Hematopoietic multipotent progenitor cell treated with erythropoietin and hydrocortisone succinate and interleukin-3 and kit ligand, for 6 days (in vitro differentiated cells): ENCODE data around the gene HOXA7.

Source experiments
- DNase-seq: peaks from one replicate; pipeline ENCODE4 v3.0.0-alpha.2; 2015

HOXA7 gene

DNA sequence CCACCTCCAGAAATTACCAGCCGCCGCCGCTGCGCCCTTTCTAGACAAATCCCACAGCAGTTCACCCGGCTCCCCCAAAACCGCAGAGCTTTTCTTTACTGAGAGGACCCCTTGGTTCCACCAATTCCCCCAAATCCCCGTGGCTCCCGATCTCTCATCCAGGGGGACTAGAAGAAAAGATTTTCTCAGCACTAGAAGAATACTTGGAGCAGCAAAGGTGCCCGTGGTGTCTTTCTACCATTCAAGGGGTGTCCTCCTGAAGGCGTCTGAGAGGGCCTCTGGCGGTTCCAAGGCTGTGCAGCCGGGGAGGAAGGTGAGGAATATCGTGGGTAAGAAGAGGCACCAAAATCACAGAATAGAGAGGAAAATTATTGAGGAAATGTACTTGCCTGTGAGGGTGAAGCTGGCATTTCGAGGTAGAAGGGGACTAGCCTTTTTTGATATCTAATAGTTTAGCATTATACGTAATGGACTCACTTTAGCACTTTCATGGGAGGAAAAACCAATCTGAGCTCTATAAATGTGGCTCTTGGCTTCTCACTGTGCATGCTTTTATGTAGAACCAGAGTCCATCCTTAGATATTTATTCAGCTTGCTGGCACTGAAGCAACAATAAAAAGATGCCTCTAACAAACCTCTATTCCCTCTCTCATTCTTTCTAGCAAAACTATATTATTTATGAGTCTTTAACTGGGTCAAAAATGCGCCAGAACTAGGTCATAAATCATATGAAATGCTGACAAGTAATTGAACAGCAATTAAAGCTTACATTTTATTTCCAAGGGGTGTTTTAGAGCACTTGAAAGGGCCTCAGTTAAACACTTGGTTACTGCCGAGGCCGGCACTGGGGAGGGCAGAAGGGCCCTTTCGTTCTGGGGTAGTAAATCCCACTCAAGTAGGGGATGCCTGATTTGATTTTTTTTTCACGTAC is 40.2 kb downstream of the HOXA7 start:
- no peak for DNase-seq

DNA sequence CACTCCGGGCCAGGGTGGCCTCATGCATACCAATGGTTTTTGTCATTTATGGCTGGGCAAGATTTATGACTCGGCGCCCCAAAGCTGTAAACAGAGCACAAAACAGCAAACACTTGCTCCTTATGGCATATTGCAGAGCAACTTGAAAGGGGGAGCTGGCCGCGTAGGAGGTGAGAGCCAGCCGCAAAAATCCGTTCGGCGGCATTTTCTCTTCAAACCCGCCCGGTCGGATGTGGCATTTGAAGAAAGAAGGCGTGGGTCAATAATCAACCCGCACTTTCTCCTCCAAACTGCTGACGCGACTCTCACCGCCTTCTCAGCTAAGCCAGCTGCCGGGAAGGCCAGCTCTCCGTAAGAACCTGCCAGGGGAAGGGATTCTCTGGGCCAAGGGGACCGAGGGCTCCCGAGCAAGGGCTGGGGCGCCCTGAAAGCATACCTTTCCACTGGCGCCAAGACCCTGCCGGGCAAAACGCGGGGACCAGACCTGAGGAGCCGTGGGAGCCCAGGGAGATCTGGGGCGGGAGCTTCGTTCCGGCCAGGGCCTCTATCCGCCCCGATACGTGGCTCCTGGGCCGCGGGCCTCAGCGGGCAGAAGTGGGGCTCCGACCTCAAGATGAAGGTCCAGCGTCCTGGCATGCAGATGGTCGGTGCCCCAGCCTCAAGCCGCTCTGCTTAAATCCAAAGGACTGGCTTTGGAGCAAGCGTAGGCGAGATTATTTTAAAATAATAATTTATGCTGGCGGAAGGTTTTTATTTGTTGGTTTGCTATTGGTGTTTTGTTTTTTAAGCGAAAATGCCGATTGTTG is 41.1 kb downstream of the HOXA7 start:
- DNase-seq, result no peak

DNA sequence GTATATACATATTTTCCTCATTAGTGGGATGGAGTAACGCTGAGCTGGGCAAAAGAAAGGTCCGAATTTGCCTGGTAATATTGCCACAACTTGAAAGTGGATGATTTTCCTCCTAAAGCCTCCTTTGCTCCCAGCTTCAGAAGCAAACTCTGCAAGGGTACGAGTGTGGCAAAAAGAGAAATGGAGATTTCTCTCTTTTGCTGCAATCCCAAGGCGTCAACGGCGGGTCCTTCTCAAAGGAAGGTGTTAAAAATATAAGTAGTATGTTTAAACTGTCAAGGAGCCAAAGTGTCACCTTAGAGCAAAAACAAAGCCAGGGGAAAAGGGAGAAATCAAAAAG is 41.6 kb downstream of the HOXA7 start:
- DNase-seq, result no peak

DNA sequence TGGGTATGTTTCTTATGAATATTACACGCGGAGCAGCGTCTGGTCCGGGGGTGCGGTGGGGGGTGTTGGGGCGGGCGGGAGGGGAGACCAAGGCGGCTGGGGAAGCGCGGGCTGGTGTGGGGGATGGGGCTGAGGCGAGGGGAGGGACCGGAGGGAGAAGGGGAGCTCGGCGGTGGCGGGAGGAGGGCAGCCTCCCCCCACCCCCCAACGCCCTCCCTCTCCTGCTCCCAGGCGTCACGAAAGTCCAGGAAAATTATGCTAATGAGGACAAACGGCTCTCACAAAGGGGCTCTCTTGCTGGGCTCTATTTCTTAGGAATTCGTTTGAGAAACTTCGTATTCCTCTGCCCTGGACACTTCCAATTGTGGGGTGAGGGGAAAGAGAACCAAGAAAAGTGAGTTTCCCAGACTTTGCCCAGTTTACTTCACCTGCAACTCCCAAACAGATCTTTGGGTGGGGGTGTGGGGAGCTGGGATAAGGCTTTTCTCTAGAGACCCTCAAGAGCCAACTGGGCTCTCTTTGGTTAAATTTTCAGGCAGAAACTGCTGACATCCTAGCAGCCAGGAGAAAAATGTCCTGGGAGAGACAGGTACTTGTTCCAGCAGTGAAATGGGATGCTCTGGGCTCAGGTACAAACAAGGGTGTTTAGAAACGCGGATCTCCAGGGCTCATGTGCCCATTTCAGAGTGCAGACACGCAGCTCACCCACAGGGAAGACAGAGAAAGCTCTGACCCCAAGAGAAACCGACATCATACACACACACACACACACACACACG is 42.3 kb downstream of the HOXA7 start:
- no peak for DNase-seq

DNA sequence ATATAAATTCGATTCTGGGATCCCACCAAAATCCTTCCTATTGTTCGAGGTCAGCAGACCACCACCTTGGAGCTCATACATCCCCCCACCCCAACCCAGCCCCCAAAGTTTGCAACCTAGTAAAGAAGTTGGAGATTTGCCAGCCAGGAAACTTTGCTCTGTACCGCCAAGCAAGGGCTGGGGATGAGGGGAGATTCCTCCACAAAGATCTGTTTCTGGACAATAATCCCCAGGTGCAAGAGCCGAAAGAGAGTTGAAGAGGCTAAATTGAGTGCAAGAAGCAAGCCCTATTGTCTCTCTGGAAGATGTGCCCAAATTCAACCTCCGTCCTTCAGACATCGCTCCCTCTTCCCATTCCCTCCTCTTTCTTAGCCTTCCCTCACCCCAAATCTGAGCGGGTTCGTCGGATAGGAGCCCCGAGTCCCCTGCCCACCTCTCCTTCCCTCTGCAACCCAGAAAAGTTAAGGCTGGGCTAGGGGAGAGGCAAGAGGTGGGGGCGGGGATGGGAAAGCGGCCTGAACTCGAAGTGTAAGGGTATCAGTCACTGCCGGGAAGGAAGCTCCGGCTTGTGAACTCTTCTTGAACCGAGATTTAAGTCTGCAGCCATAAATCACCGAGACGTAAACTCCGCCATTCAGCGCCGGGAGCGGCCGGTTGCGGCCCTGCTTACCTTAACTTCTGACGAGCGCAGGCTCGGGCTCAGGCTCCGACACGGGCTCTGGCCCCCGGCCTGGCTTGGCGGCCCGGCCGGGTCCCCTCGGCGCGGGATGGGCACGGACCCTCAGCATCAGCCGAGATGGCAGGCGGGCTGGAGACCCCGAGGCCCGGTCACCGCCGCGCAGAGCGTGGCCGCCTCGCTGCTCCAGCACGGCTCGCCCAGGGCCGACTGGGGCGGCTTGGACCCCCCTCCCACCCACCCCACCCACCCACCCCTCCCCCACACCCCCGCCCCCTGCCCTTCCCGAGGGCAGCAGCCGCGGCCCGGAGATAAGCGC is 43.2 kb downstream of the HOXA7 start:
- DNase-seq, result no peak

DNA sequence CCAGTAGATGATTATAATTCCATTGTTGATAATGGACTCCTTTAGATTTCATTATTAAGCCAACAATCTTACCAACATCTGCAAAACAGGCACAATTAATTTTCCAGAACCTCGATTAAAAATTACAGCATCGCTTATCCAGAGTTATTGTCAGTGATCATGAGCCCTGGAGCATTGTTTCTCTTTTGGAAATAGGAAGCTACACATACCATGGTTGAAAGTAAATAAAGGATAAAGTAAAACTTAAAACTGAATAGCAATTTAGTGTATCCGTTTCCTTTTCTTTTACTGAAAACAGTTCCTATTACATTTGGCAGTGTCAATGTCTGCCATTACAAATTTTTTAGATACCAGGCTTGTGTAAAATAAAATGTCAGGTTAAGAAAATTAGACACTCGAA is 44.1 kb downstream of the HOXA7 start:
- DNase-seq, result no peak

DNA sequence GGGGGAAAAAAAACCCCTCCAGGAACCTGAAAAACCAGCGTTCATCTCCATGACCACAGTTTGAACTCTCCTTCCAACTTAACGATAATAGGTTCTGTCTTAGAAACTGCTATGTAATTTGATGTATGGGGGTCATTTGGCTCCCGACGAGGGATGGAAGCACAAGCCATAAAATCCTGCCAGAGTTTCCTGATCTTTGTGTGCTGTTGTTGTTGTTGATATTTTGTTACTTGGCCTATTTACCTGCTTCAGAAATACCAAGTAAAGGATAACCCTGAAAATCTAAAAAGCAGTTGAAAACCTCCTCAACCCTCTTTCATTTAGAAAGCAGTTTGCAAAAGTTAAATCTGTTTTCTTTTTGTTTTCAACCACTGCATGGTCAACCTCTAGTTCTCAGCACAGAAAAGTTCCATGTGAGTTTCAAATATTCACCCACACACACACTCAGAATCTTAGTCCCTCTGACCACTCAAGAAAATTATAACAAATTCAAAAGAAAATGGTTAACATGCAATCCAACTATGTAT is 44.7 kb downstream of the HOXA7 start:
- no peak for DNase-seq

DNA sequence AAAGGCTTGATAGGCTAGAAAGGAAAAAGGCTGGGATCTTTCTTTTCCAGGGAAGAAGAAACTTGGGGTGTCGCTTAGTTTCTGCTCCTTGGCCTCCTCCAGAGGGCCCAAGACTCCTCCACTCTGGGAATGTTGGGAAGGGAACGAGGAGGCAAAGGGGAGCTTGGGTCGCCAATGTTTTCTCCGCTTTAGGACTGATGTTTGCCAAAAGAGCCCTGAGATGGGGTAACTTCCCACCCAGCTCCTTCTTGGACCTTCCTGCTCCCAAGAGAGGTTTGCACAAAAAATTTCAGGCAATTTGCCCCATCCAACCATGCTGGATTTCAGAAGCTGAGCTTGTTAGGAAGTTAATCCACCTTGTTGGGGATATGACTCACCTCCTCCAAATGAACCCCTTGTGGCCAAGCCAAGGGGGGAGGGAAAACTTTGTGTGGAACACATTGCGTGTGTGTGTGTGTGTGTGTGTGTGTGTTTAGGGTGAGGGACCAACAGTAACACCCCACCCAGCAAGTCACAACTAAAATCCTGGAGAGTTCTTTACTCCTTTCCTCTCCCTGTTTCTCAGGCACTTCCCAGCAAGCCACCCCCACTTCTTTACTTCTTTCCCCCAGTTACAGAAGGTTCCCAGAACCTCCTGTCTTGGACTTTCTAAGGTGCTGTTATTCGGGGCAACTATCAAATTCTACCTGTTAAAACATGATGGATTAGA is 45.3 kb downstream of the HOXA7 start:
- no peak for DNase-seq

DNA sequence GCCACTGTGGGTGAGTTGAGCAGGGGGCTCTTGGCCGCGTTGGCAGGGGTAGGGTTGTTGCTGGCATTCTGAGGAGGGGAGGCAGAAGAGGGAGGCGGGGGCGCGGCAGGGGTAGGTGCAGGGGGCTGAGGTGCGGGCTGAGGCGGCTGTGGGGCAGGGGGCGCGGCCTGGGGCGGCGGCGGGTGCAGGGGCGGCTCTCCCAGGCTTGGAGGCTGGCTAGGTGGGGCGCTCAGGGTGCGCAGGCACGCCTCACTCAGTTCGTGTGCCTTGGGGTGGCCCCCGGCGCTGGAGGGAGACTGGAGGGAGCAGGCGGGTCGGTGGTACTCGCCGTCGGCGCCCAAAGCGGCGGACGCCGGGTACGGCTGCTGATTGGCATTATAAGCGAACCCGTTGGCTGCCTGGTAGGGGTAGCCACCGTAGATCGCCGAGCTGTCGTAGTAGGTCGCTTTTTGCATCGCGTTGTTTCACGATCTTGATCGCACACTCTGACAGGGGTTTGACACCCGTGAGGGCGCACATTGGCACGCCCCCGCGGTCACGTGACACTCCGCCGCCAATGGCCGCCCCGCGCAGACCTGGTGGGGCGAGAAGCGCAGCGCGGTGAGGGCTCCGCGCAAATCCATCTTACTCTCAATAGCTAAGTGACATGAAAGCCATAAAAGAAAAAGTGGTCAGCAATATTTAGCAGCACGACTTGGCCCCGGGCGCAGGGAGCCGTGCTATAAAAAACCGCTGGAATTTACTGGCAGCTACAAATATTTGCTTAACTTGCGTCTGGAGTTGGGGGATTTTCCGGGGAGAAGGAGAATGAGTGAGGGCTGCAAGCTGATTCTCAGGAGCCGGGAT is 46.1 kb downstream of the HOXA7 start:
- DNase-seq, result no peak

DNA sequence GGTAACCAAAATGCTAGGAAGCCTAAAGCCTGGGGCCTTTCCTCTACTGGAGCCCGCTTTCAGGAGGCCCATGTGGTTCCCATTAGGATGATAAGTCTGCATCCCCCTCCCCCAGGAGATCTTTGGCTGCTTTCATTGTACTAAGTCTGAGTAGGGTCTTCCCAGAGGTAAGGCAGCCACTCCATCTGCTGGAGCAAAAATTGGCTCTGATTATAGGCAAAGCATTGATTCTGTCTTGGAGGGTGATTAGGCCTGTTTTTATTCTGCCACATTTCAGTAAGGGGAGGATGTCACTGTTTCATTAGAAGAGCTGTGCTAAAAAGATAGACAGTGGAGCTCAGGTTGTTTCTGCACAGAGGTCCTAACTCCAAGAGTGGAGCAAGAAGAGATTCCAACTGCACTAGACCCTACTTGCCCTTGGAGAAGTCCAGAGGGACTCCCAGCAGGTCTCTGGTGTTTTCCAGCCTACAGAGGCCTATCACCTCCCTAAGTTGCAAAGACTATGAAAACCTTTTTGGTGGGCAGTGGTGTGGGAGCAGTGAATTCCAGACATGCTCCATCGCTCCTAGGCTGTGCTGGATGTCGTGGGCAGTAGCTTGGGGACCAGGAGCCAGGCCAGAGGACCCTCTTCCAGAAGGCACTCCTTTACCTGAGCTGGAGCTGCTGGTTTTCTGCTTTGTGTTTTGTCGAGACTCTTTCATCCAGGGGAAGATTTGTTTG is 46.8 kb downstream of the HOXA7 start:
- no peak for DNase-seq

DNA sequence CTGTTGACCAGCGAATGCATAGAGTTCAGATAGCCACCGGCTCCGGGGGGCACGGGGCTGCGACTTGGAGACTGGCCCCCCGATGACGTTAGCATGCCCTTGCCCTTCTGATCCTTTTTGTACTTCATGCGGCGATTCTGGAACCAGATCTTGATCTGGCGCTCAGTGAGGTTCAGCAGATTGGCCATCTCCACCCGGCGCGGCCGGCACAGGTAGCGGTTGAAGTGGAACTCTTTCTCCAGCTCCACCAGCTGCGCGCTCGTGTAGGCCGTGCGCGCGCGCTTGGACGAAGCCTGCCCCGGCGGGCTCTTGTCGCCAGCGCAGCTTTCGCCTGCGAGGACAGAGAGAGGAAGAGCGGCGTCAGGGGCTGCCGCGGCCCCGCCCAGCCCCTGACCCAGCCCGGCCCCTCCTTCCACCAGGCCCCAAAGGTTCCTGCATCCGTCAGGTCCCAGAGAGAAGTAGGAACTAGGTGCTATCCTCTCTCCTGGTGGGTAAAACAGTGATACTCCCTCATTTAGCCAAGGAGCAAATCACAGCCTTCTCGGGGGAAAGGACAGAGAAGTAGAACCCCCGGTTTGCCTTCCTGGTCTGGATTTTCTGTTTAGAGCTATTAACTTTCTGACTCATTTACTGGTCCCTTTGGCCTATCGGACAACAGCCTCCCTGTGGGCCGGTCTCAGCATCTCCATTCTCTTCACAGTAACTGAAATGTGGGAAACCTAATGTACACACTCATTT is 47.9 kb downstream of the HOXA7 start:
- DNase-seq, result no peak

DNA sequence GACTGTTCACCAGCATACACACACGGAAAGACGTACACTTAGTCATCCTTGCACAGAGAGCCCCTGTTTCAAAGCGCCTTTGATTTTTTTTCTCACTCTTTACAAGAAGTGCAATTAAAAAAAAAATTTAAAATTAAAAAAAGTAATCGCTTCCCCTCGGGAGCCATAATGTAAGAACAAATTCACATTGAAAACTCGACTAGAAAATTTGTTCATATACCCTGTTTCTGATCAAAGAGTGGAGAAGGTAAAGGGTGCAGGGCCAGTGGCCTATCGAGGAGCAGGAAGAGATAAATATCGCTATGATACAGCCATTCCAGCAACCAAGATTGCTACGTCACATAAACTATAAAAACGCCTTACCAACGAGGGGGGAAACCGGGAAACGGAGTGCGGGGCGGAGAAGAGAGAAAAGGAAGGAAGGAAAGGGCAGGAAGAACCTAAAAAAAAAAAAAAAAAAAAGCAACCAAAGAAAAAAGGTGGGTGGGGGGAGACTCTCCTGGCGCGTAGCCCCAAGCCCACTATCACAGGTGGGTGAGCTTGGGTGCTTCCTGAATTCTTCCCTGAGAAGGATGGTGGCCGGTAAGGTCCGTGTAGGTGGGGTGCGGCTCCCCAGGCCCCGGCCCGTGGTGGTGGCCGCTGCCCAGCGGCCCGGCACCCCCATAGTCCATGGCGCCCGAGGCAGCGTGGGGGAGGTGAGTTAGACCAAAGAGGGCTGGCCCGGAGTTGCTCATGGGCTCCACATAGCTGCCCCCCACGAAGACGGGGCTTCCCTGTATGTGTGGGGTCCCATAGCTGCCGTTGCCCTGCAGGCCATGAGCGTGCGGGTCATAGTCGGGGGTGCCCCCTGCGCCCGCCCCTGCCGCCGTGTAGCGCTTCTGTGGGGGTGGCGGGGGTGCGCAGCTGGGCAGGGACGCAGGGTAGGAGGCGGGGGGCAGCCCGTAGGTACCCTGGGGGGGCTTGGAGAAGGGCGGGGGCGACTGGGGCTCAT is 48.8 kb downstream of the HOXA7 start:
- no peak for DNase-seq

DNA sequence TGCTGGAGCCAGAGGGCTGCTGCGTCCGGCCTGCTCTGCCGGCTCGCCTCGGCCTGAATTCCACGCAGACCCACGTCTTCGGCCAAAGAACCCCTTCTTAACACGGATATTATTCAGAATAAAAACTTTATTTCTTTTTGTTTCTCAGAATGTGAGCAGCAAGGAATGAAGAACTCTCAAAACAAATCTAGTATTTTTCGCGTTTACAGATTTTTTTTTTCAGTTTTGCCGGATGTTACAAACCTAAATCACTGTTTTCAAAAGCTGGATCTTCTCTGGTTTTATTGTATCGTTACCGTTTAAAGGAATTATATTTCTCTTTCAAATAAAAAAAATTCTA is 49.6 kb downstream of the HOXA7 start:
- no peak for DNase-seq

DNA sequence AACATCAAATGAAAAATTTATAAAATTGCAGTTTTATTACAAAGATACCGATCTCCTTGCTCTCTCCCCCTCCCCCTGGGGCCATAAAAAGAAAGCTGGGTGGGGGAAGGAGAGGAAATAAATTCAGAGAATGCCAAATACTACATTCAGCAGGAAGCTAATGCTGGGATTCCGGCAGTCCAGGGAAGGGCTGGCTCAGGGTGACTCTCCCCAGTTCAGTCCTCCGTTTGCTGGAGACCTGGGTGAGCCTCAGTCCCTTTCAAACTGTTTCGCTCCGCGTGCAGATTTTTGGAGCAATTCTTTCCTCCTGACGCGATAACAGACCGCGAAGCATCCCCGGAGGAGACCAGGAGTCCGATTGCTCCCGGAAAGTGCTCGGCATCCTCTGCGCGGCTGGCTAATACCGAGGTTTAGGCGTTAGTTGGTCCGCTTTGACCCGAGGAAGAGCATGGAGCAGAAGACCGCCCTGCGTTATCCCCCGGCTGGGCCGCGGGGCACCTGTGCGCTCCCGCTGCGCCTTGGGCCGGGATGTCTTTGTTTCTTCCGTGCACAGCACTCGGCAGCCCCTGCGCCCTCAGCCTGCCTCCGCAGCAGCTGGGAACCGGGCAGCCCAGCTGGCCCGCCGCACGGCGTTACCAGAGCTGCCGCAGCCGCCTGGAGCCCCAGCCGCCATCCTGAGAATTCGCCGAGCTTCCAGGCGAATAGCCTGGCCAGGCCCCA is 50.1 kb downstream of the HOXA7 start:
- DNase-seq, result no peak

DNA sequence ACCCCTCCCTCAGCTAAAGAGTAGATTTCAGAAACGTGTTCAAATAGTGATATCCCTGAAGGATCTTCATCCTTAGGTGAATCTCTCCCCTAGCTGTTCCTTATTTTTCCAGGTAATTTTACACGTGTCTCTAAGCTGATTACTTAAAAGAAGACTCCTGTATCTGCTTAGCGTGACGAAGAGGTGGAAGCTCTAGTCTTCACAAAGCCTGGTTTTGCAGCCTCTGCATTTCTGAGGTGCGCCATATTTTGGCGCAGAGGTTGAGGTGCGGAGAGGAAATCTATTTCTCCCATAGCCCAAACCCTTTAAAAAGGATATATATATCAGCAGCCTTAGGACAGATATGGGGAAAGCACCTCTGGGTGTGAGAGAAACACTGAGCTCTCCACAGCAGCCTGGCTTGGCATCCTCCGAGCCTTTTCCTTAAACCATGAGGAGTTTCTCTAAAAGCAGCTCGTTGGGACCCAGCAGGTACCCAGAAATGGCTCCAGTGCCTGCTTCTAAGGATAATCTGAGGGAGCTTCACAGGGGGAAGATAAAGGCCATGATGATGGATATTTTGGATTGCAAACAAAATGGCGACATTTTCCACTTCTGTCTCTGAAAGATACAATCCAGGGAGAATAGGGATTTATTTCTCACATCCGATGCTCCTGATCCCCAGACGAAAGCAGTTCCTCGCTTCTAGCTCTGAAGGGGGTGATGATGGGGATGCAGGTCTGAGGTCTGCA is 51.0 kb downstream of the HOXA7 start:
- no peak for DNase-seq
